Ishikawa (cell line): ENCODE data around the gene STAC3.

Experiments used
- CEBPB ChIP-seq: IDR thresholded peaks from 2 replicates; pipeline ENCODE4 v1.6.1; 2012
- CREB1 ChIP-seq: IDR thresholded peaks from 2 replicates; pipeline ENCODE4 v1.6.1; 2012; ENCODE audit warnings: low read depth
- NFIC ChIP-seq: IDR thresholded peaks from 2 replicates; pipeline ENCODE4 v1.6.1; 2012
- TAF1 ChIP-seq: IDR thresholded peaks from 2 replicates; pipeline ENCODE4 v1.6.1; 2012; ENCODE audit warnings: low read depth, mild to moderate bottlenecking
- USF1 ChIP-seq: IDR thresholded peaks from 2 replicates; pipeline ENCODE4 v1.6.1; 2012
- YY1 ChIP-seq: IDR thresholded peaks from 2 replicates; pipeline ENCODE4 v1.6.1; 2012; ENCODE audit warnings: low read depth
- ZBTB7A ChIP-seq: IDR thresholded peaks from 2 replicates; pipeline ENCODE4 v1.6.1; 2012; ENCODE audit warnings: low read depth

STAC3 gene

GRCh38 chr12:57194253-57194652 lies 56.7 kb downstream of the STAC3 start:
- TF ChIP-seq CEBPB, result no peak
- no peak for TF ChIP-seq NFIC
- TF ChIP-seq USF1, result no peak

GRCh38 chr12:57193706-57194245 lies 57.2 kb downstream of the STAC3 start:
- TF ChIP-seq ZBTB7A (no peak), USF1 (no peak), CREB1 (no peak), YY1 (no peak), TAF1 (no peak)
